Choroid plexus epithelial cell (primary cell): ENCODE measurements around the gene COL26A1.

Experiments
- DNase-seq: peaks from one replicate; pipeline ENCODE4 v3.0.0-alpha.2; 2010; ENCODE audit warnings: low read depth
- H3K4me3 ChIP-seq: 2 replicates; pipeline ENCODE4 v1.5.1; 2011; ENCODE audit warnings: low read depth, mild to moderate bottlenecking, control low read depth, low read length, moderate library complexity
- TF ChIP-seq, protein P1 (sequence below): conservative IDR thresholded peaks from 2 replicates; pipeline ENCODE4 v1.5.1; 2011; ENCODE audit warnings: low read depth, mild to moderate bottlenecking, control low read depth, inconsistent platforms, low read length, moderate library complexity

COL26A1 gene

GRCh38 chr7:101591504-101591903 is 228.8 kb downstream of the COL26A1 start:
- no peak for DNase-seq
- no peak overlapping the region for H3K4me3 ChIP-seq
- TF ChIP-seq, protein P1, sequence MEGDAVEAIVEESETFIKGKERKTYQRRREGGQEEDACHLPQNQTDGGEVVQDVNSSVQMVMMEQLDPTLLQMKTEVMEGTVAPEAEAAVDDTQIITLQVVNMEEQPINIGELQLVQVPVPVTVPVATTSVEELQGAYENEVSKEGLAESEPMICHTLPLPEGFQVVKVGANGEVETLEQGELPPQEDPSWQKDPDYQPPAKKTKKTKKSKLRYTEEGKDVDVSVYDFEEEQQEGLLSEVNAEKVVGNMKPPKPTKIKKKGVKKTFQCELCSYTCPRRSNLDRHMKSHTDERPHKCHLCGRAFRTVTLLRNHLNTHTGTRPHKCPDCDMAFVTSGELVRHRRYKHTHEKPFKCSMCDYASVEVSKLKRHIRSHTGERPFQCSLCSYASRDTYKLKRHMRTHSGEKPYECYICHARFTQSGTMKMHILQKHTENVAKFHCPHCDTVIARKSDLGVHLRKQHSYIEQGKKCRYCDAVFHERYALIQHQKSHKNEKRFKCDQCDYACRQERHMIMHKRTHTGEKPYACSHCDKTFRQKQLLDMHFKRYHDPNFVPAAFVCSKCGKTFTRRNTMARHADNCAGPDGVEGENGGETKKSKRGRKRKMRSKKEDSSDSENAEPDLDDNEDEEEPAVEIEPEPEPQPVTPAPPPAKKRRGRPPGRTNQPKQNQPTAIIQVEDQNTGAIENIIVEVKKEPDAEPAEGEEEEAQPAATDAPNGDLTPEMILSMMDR: no peak

GRCh38 chr7:101593556-101593955 is 230.9 kb downstream of the COL26A1 start:
- H3K4me3 ChIP-seq: no peak overlapping the region
- no peak for DNase-seq
- TF ChIP-seq, protein P1: no peak

- no peak overlapping the region for H3K4me3 ChIP-seq
- TF ChIP-seq, protein P1: no peak
- DNase-seq: no peak
Measured at GRCh38 chr7:101594790-101595189, 232.1 kb downstream of the COL26A1 start.

GRCh38 chr7:101595246-101595645 is 232.6 kb downstream of the COL26A1 start:
- TF ChIP-seq, protein P1: no peak
- DNase-seq: no peak
- no peak overlapping the region for H3K4me3 ChIP-seq

DNA sequence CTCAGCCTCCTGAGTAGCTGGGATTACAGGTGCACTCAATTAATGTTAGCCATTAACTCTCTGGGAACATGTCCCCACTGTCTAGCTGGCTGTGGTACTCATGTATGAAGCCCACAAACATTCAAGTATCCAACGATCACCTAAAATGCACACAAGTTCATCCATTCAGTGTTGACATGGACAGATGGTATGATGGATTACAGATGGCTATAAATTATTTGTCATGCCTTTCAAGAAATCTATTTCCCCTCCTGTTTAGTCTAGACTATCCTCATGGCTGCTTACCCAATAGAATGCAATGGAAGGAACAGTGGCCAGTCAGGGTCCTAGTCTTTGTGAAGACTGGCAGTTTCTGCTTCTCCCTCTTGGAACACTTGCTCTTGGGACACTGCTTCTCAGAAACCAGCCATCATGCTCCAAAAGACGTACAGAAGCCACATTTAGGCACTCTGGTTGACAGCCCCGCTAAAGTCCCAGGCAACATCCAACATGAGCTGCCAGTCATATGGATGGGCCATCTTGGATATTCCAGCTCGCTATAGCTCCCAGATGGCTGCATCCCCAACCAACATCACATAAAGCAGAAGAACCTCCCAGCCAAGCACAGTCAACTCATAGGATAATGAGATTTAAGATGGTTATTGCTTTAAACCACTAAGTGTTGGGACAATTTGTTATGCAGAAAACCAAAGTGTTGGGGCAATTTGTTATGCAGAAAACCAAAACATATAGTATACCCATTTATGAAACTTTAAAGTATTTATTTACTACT is 233.3 kb downstream of the COL26A1 start:
- no peak for DNase-seq
- TF ChIP-seq, protein P1: no peak
- no peak overlapping the region for H3K4me3 ChIP-seq

GRCh38 chr7:101596898-101597297 is 234.2 kb downstream of the COL26A1 start:
- no peak overlapping the region for H3K4me3 ChIP-seq
- TF ChIP-seq, protein P1: no peak
- DNase-seq: no peak

- TF ChIP-seq, protein P1: no peak
- no peak overlapping the region for H3K4me3 ChIP-seq
- no peak for DNase-seq
Measured at GRCh38 chr7:101597941-101598340, 235.3 kb downstream of the COL26A1 start.
